Activated T-helper 1 cell treated with anti-CD3 and anti-CD28 coated beads, Interleukin-12 subunit alpha, Interleukin-12 subunit beta, Interleukin-2, Interleukin-4 antibody, amounts not matched to agents 30 ng/mL and 10 ng/mL and 1 ng/mL, durations not matched to agents 14 hours and 24 hours and 36 hours (primary cell): ENCODE data around the gene OR2T29. TPM values are rescaled to one million over a fixed set of nuclear protein-coding genes. Genes with fewer than 3 reads are reported as not detected.

Experiments used
- total RNA-seq: library from RNA; stranded (reverse); gene quantifications from 2 replicates; pipeline ENCODE4 v1.2.3, GENCODE V29; 2022

OR2T29 gene
- total RNA-seq, 1 donor from 2014 or later = not detected

Other genes with a start within 250 kb of the OR2T29 start
- gene OR2M7, start 238.2 kb downstream of the OR2T29 start, total RNA-seq = not detected in 2 replicates
- gene OR14C36, start 214.0 kb downstream of the OR2T29 start, total RNA-seq = not detected in 2 replicates
- not detected in 2 replicates for gene OR2T4, start 201.1 kb downstream of the OR2T29 start, total RNA-seq
- not detected in 2 replicates for gene OR2T6, start 187.0 kb downstream of the OR2T29 start, total RNA-seq
- not detected in 2 replicates for gene OR2T1, start 159.7 kb downstream of the OR2T29 start, total RNA-seq
- not detected in 2 replicates for gene OR2T2, start 117.1 kb downstream of the OR2T29 start, total RNA-seq
- gene OR2T3, start 89.4 kb downstream of the OR2T29 start, total RNA-seq = not detected in 2 replicates
- not detected in 2 replicates for gene OR2T5, start 74.2 kb downstream of the OR2T29 start, total RNA-seq
- gene OR2G6, start 54.7 kb downstream of the OR2T29 start, total RNA-seq = not detected in 2 replicates
- gene OR2T34, start 12.0 kb upstream of the OR2T29 start, total RNA-seq = not detected in 2 replicates
- gene OR2T10, start 34.9 kb upstream of the OR2T29 start, total RNA-seq = not detected in 2 replicates
- gene OR2T11, start 72.3 kb upstream of the OR2T29 start, total RNA-seq = not detected in 2 replicates
- gene OR2T35, start 82.5 kb upstream of the OR2T29 start, total RNA-seq = not detected in 2 replicates
- not detected in 2 replicates for gene OR2T27, start 92.8 kb upstream of the OR2T29 start, total RNA-seq
- not detected in 2 replicates for gene OR14I1, start 140.0 kb upstream of the OR2T29 start, total RNA-seq
- gene LYPD8, start 193.0 kb upstream of the OR2T29 start, total RNA-seq = not detected in 2 replicates